Kidney capillary endothelial cell (primary cell): ENCODE measurements around the gene OR1L6.

Experiments
- DNase-seq: peaks from one replicate; pipeline ENCODE4 v3.0.0-alpha.2; 2018; ENCODE audit warnings: low spot score

Gene OR1L6

GRCh38 chr9:122742003-122742402 lies at the start of gene OR1L6:
Gene OR1L6, plus strand, starts transcription at chr9:122742303. Its CDS starts 7,545 bp downstream, at chr9:122749848.
- DNase-seq = no peak

- no peak for DNase-seq
Observed at GRCh38 chr9:122695696-122696095, 46.4 kb upstream of the OR1L6 start.

- no peak for DNase-seq
Observed at GRCh38 chr9:122718038-122718437, 24.1 kb upstream of the OR1L6 start.

GRCh38 chr9:122719218-122719617 lies 22.9 kb upstream of the OR1L6 start:
- DNase-seq = no peak

GRCh38 chr9:122723690-122724089 lies 18.4 kb upstream of the OR1L6 start, which contains the start of gene OR1L4:
Gene OR1L4, plus strand, starts transcription at chr9:122723990. Its CDS starts 0 bp downstream, at chr9:122723990.
- DNase-seq = no peak

GRCh38 chr9:122754825-122755224 lies 12.7 kb downstream of the OR1L6 start:
- DNase-seq = no peak

GRCh38 chr9:122767817-122768216 lies 25.7 kb downstream of the OR1L6 start:
- no peak for DNase-seq

- DNase-seq = no peak
Observed at GRCh38 chr9:122777052-122777451, 34.9 kb downstream of the OR1L6 start.

- DNase-seq = no peak
Observed at GRCh38 chr9:122777935-122778627, 36.0 kb downstream of the OR1L6 start.

GRCh38 chr9:122779181-122779580 lies 37.1 kb downstream of the OR1L6 start:
- DNase-seq = no peak

- DNase-seq = no peak
Observed at GRCh38 chr9:122780026-122780425, 37.9 kb downstream of the OR1L6 start.

GRCh38 chr9:122781671-122782070 lies 39.6 kb downstream of the OR1L6 start:
- DNase-seq = no peak

- DNase-seq = no peak
Observed at GRCh38 chr9:122785269-122785668, 43.2 kb downstream of the OR1L6 start.

GRCh38 chr9:122786338-122786737 lies 44.2 kb downstream of the OR1L6 start:
- DNase-seq = no peak

GRCh38 chr9:122788831-122789230 lies 46.7 kb downstream of the OR1L6 start, which contains the start of gene OR5C1:
Gene OR5C1, plus strand, starts transcription at chr9:122788933. Its CDS starts 0 bp downstream, at chr9:122788933.
- no peak for DNase-seq

GRCh38 chr9:122789256-122790046 lies 47.3 kb downstream of the OR1L6 start:
- no peak for DNase-seq

GRCh38 chr9:122791872-122792669 lies 50.0 kb downstream of the OR1L6 start:
- no peak for DNase-seq

- no peak for DNase-seq
Observed at GRCh38 chr9:122797316-122798063, 55.4 kb downstream of the OR1L6 start.
